Neuron (in vitro differentiated cells): ENCODE results near the gene AKT3.

ENCODE experiments used
- H2AFZ ChIP-seq: one replicate; pipeline ENCODE4 v1.6.1; 2013; ENCODE audit warnings: low read depth, mild to moderate bottlenecking, inconsistent platforms, low read length, moderate library complexity
- H3K27me3 ChIP-seq: one replicate; pipeline ENCODE4 v1.6.1; 2013; ENCODE audit warnings: low read length; ENCODE audit not compliant: insufficient read depth
- H3K36me3 ChIP-seq: one replicate; pipeline ENCODE4 v1.6.1; 2013; ENCODE audit warnings: low read length; ENCODE audit not compliant: insufficient read depth
- H3K4me1 ChIP-seq: one replicate; pipeline ENCODE4 v1.6.1; 2013; ENCODE audit warnings: low read length; ENCODE audit not compliant: insufficient read depth
- H3K4me3 ChIP-seq: 2 replicates; pipeline ENCODE4 v1.5.1; 2013; ENCODE audit warnings: mild to moderate bottlenecking, low read length, moderate library complexity
- H3K9me3 ChIP-seq: one replicate; pipeline ENCODE4 v1.6.1; 2013; ENCODE audit warnings: low read length

AKT3 gene

DNA sequence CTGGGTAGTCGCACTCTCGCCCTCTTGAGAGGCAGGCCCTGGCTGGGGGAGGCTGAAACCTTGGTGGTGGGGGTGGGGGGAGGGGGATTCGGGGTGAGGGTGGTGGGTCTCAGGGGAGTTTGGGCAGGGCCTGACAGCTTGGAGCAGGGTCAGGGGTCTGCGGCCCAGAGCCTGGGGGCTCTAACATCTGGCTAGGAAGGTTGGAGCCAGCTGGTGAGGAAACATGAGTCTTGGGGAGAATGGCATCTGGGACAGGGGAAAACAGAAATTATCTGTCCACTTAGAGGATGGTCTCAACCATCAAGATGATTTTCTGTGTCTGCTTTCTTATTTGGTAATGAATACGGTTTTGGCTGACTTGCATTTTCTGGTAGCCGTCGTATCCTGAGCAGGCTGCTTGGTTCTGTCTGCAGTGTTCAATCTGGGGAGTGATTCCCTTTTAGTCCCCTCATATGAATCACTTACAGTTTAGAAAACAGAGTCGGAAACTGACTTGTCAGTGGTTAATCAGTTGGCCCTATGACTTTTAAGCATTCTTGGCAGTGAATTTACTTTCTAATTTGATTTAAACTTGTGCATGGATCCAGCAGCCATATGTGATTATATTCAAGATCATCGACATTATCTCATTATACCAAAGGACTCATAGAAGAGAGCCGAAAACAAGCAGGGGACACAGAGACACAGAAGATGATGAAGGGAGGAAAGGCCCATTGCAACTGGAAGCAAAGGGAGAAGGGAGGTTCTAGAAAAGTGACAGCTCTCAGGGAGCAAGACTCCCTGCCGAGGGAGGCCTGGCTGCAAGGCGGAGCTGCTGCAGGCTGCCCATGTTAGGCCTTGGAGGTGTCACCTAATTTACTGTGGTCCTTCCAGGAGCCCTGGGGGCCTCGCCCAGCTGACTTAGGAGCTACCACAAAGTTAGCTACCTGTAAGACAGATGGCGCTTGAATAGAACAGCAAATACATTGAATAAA, 356.6 kb downstream of the AKT3 start:
- Histone ChIP-seq H3K27me3 (no peaks in the 10 kb centered on the region), H3K9me3 (peaks cover 11% of the 10 kb centered on the region), H3K4me1 (no peaks in the 10 kb centered on the region), H3K36me3 (peaks cover 2% of the 10 kb centered on the region), H3K4me3 (no peak overlapping the region), H2AFZ (no peak overlapping the region)

DNA sequence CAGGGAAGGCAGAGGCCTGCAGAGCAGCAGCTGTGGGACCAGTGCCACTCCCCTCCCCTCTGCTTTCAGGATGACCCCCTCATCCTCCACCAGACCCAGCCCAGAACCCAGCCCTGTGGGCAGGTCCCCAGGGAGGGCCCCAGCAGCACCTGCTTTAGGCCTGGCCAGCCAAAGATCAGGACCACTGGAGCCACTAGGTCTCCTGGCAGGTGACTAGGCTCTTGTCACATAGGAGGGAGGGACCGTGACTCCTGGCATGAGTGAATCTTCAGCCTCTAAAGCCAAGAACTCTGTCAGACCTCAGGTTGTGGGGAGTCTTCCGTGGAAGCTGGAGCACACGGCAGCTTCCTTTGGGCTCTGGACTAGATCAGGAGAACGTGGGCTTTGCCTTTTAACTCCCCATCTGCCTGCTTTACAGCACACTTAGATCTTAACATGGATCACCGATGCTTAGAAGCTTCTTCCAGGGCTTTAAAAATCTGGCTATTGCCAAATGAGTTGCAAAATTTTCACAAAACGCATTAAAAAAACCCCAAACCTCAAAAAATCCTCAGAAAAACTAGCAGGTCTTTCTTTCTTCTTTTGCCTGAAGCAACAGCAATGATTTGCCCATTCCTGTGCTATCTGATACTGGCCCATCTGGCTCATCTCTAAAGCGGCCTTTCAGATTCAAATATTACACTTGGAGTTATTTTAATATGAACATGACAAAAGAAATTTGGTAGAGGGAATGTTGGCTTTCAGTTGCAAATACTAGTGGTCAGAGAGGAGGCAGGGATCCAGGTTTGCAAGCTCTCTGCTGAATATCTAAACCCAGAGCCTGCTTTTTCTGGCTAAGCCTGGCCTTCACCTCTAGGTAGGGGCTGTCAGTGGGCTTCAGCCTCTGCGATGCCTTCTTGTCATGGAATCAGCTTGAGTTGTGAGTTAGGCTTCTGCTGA, 359.0 kb downstream of the AKT3 start:
- Histone ChIP-seq H3K4me1 (no peaks in the 10 kb centered on the region), H3K4me3 (no peak overlapping the region), H3K36me3 (peaks cover 2% of the 10 kb centered on the region), H3K9me3 (peaks cover 4% of the 10 kb centered on the region), H2AFZ (no peak overlapping the region), H3K27me3 (no peaks in the 10 kb centered on the region)

DNA sequence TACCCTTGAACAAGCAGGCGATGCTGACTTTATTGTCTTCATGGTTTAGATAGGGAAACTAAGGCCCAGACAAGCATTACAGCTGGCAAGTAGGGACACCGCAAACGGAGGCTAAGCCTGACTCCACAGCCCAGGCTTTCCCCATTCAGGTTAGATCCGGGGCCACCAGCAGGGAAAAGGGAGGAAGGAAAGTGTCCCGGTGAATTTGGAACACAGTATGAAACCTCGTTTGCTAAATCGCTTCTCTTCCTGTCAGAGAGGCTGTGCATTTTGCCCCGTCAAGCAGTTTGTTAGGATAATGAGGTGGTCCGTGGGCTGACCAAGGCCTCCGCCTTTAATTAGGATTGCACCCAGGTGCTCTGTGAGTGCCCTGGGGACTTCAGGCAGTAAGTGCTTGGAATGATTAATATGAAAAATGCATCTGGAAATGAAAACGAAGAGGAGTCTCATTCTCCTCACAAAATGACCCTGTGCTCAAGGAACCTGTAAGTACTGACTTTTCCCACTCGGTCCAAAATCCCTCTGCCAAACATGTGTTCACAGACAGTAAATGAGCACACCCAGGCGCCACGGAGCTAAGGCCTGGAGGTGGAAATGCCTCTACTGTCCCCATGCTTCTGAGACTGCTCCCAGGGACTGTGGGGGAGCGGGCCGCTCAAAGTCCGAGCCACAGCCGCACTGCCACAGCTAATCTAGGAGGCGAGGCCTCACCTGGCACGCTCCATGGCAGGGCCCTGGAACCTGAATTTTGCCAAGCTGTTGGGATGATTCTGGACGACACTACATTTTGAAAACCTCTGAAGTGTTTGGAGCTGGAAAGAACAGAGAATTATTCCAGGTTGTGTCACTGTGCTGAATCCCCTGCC, 360.1 kb downstream of the AKT3 start:
- Histone ChIP-seq H3K9me3 (peaks cover 4% of the 10 kb centered on the region), H3K36me3 (no peaks in the 10 kb centered on the region), H3K27me3 (no peaks in the 10 kb centered on the region), H3K4me3 (no peak overlapping the region), H2AFZ (no peak overlapping the region), H3K4me1 (no peaks in the 10 kb centered on the region)

DNA sequence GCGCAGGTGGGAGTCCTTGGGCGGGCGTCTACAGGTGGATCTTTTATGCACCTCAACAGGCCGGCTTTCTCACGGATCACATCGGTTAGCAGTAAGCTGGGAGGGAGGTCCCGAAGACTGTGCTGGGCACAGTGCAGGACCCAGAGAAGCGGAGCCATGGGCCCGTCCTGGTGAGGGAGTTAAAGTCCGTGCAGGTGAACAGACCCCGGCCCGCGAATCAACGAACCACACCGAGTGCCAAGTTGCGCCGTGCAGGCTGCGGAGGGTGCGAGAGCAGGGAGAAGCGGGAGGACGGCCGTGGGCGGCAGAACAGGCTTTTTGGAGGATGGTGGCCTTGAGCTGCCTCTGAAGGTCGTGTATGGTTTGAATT, 360.9 kb downstream of the AKT3 start:
- Histone ChIP-seq H3K36me3 (no peaks in the 10 kb centered on the region), H2AFZ (no peak overlapping the region), H3K9me3 (peaks cover 4% of the 10 kb centered on the region), H3K4me1 (no peaks in the 10 kb centered on the region), H3K4me3 (no peak overlapping the region), H3K27me3 (no peaks in the 10 kb centered on the region)

DNA sequence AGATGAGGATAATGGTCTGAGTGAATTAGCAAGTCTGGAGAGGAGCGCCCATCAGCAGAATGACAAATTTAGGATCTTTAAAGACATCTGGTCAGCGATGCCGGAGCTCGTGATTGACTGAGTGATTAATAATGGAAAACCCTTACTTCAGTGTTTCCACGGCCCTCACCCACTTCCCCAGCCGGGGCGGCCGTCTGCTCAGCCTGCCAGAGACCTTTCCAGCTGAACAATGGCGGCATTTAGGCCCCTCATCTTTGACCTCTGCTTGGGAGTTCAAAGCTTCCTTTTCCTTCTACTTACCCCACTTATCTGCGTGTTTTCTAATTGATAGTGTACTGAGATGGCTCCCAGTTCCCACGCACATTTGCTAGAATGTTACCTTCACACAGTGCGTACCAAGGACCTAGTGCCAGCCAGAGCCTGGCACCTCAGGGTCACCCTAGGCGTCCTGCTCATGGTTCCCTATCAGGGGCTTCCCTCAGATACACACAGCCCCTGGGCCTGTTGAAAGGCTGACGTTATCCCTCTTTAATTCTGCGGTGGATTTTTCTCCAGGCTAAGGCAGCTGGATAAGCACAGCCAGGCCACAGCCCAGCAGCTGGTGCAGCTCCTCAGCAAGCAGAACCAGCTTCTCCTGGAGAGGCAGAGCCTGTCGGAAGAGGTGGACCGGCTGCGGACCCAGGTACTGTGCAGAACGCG, 361.4 kb downstream of the AKT3 start:
- Histone ChIP-seq H3K4me1 (no peaks in the 10 kb centered on the region), H3K36me3 (no peaks in the 10 kb centered on the region), H2AFZ (no peak overlapping the region), H3K27me3 (no peaks in the 10 kb centered on the region), H3K4me3 (no peak overlapping the region), H3K9me3 (peaks cover 8% of the 10 kb centered on the region)

DNA sequence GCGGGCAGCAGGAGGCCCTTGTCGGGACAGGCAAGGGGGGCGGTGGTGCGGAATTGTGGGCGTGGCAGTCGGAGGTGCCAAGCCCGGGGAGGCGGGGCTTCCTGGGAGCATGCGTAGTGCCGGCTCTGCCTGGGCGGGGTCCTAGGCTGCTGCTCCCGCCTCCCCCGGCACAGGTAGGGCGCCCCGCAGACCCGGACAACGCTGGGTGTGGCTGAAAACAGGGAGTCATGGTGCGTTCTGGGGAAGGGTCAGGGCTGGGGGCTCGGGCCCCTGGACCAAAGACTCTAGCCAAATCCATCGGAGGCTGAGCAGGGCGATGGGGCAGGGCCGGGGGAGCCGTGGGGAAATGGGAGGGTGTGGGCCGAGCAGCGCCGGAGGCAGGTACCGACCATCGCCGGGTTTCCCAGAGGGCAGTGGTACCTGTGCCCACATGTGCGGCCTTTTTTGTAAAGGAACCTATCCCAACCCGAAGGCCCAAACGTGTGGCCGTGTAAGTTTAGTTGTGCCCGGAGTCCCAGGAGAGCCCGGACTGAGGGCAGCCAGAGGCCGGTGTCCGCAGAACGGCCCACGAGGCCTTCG, 362.3 kb downstream of the AKT3 start:
- no peaks in the 10 kb centered on the region for H3K27me3 ChIP-seq
- H3K9me3 ChIP-seq = peaks cover 8% of the 10 kb centered on the region
- H2AFZ ChIP-seq = no peak overlapping the region
- H3K4me3 ChIP-seq = no peak overlapping the region
- H3K4me1 ChIP-seq = no peaks in the 10 kb centered on the region
- H3K36me3 ChIP-seq = no peaks in the 10 kb centered on the region

DNA sequence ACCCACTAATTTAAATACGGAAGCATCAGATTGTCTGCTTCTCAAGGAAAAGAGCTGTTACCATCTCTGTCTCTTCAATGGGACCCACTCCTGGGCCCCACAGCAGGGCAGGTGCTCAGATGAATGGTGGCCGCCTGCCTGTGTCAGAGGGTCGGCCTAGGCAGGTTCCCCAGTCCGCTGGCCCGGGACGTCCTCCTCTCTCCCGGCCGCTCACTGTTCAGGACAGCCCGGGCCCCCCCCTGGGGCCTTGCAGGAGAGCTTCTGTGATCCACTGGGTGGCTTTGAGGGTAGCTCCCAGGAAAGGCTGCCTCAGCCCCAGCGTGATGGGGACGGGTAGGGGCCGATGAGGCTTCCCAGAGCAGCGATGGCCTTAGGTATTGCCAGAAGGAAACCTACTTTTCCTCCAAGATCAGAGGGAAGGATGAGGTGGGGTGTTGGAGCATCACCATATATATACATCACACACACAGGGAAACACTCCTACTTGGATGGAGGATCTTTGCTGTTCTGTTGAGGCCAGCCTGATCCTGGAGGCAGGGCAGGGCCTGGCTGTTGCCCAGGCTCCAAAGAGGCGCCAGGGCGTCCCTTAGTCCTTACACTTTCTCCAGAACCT, 362.9 kb downstream of the AKT3 start:
- Histone ChIP-seq H2AFZ (no peak overlapping the region), H3K9me3 (peaks cover 12% of the 10 kb centered on the region), H3K27me3 (no peaks in the 10 kb centered on the region), H3K4me3 (no peak overlapping the region), H3K4me1 (no peaks in the 10 kb centered on the region), H3K36me3 (no peaks in the 10 kb centered on the region)

DNA sequence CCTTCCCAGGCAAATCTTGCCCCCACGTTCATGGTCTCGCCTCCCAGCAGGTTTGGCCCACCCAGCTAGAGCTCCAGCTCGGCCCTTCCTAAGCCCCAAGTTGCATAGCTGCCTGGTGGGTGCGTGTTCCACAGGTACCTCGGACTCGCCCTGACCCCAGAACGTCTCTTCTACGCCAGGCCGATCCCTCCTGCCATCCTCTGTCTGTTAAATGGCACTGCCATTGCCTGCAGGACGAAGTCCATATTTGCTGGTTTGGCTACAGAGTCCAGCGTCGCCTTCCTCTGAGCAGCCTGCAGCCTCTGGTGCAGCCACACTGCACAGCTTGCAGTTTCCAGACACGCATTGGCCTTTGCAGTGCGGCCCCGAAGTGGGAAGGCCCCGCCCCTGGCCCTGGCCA, 366.1 kb downstream of the AKT3 start:
- no peaks in the 10 kb centered on the region for H3K4me1 ChIP-seq
- H3K36me3 ChIP-seq = no peaks in the 10 kb centered on the region
- H3K4me3 ChIP-seq = no peak overlapping the region
- no peaks in the 10 kb centered on the region for H3K27me3 ChIP-seq
- no peak overlapping the region for H2AFZ ChIP-seq
- peaks cover 7% of the 10 kb centered on the region for H3K9me3 ChIP-seq

DNA sequence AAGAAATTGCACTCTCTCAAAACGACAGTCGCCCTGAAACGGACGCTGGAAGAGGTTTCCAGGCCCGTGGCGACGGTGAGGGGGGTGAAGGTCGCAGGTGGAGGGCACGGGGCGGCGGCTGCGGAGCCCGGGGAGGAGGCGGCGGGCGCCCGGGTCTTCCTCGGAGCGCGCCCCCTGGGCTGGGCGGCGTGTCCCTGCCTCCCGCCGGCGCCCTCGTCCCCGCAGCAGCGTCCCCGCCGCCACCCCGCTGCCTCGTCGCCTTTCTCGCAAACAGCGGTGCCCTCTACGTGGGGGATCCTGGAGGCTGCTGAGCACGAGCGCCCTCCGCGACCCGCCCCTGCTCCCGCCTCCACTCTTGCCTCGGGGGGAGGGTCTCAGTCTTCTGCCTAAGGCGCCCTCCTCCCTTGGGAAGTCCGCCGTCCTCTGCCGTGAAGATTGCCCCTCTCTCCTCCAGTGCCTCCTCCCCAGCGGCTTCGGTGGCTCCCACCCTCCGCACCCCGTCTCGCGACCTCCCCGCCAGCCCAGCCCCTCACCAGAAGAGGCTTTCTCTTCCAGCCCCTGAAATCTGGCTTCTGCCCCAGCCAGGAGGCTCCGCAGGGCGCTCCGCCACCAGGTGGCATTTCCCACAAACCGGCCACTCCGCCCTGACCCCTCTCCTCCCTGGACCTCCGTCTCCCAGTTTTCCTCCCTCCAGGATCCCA, 366.8 kb downstream of the AKT3 start:
- Histone ChIP-seq H2AFZ (no peak overlapping the region), H3K9me3 (peaks cover 7% of the 10 kb centered on the region), H3K27me3 (no peaks in the 10 kb centered on the region), H3K4me1 (no peaks in the 10 kb centered on the region), H3K36me3 (no peaks in the 10 kb centered on the region), H3K4me3 (no peak overlapping the region)

DNA sequence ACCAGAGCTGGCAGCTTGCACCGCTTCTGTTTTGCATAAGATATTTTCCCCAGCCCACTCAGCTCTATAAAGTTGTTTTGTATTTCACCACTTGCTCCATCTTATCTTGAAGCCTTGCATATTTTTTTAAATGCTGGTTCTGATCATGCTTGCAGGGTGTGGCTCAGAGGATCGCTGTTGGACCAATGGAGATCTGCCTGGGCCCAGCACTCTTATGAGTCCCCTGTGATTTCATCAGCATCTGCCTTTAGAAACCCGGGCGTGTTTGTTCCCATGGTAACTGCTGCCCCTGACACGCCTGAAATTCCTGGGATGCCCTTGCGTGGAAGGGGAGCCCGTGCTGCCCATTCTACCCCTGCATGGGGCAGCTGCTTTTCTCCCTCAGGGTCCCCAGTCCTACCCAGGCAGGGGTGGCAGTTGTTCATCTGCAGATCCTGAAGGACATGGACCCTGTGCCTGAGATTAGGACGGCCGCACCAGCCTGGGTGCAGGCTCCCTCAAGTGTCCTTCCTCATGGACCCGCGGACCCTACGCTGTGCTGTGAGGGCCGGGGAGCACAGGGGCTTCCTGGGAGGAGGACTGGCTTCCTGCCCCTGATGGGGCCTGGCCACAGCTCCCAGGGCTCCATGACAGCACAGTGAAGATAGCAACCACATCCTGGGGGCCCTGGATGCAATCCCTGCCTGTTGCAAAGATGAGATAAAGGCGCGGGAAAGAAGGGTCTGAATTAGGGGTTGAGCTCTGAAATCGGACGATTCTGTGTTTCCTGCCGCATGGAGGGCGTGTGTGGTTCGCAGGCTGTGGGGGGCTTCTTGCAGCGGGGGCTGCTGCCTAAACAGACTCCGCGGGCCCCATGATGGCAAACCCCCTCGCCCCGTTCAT, 367.7 kb downstream of the AKT3 start:
- H3K9me3 ChIP-seq = peaks cover 7% of the 10 kb centered on the region
- no peak overlapping the region for H2AFZ ChIP-seq
- no peaks in the 10 kb centered on the region for H3K27me3 ChIP-seq
- no peaks in the 10 kb centered on the region for H3K36me3 ChIP-seq
- no peak overlapping the region for H3K4me3 ChIP-seq
- no peaks in the 10 kb centered on the region for H3K4me1 ChIP-seq
